Epidermal melanocyte (primary cell): ENCODE results near the gene PIK3R1.
A peak's percentile ranks its signal among the peaks of the same experiment; 100 is the strongest.

Source experiments
- DNase-seq: peaks from one replicate; pipeline ENCODE4 v3.0.0; 2011; ENCODE audit warnings: low spot score; ENCODE audit not compliant: insufficient read length

PIK3R1 gene

DNA sequence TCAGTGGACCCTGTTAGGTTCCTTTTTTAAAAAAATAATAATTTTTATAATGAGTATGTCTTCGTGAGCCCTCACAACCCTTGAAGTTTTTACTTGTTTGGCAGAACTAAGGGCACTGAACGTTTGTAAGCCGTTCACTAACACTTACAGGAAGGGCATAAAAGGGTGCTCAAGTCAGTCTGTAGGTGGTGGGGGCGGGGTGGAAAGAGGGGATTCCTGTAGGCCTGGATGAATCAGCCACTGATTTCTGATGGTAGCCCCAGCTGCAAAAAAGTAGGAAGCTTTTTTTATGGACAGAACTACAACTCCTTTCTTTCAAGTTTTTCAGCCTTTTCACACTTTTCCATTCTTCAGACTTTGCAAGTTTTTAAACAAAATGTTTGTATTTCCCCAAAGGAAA is 35.8 kb downstream of the PIK3R1 start:
- no peak for DNase-seq

DNA sequence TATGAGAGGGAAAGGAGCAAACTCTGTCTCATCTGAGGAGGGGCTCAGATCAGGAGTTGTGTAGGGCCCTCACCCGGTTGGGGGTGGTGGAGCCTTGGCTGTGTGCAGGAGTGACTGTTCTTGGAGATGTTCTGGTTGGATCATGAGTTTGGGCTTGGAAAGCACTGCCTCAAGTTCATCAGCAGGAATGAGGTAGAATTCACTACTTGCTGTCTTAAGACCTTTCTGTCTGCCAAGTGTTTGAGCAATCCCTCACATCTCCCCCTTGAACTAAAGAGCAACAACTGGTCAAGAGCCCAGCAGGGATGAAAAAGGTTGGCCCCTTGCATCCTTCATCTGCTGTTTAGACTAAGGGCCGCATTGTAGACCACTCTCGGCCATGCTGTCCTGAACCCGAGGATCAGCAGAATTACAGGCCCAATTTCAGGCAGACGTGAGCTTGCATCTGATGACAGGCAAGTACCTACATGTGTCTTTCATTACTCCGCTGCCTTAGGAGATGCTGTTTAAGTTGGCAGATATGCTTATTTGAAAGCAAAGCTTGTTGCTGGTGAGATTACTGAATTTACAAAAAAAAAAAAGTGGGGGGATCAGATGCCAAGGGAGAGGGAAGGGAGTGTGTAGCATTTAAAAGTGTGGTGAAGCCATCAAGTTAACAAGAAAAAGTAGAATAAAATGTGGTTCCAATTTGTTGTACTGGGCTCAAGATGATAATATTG is 36.4 kb downstream of the PIK3R1 start:
- DNase-seq = no peak

GRCh38 chr5:68252673-68253623 is 37.4 kb downstream of the PIK3R1 start:
- peak; percentile 74 for DNase-seq

GRCh38 chr5:68253624-68254585 is 38.3 kb downstream of the PIK3R1 start:
- no peak for DNase-seq

DNA sequence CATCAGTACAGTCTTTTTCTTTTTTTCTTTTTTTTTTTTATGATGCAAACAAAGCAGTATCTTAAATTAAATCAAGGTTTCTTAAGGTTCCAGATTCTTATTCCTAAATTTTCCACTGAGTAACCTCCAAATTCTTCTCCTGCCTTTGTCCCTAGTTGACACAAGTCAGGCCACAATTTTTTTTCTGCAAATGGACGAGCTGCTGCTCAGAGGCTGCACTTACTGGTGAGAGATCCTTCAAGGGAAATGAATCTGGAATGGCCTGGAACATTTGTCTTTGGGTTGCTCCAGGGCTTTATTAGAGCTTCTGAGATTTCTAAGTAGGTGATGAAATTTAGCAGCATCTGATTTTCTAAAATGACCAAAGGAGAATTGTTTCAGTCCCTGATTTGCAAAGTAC is 39.3 kb downstream of the PIK3R1 start:
- no peak for DNase-seq

GRCh38 chr5:68255305-68256120 is 40.0 kb downstream of the PIK3R1 start:
- DNase-seq = no peak

DNA sequence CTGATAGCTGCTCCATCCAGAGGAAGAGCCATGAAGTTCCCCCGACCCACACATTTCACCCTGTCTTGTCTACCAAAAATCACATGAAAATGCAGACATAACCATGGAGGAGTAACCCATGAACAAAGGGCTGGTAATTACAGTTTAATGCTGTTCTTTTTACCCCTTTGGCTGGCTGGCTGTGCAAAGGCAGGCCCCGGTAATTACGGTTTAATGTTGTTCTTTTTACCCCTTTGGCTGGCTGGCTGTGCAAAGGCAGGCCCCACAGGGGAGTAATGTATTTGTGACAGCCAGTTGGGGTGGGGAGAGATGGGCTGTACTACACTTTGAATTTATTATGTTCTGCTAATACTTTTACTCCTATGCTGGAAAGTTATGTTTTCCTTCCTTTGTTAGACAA is 41.7 kb downstream of the PIK3R1 start:
- no peak for DNase-seq

DNA sequence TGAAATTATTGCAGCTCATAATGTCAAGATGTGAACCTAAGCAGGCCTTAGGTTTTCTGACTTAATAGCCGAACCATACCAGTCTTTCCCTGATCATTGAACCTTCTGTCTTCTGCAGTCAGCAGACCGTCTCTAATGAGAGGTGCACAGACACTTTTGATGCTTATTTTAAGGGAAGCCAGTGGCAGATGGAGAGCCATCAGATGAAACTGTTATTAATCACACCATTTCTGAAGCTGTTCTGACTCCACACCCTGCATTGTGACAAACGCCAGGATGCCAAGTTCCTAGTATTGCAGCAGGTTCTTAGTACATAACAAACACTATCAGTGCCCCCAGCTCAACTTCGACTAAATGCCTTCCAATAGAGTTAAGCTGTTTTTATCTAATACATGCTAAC is 43.0 kb downstream of the PIK3R1 start:
- DNase-seq = no peak

- no peak for DNase-seq
Measured at GRCh38 chr5:68259700-68260099, 44.1 kb downstream of the PIK3R1 start.

DNA sequence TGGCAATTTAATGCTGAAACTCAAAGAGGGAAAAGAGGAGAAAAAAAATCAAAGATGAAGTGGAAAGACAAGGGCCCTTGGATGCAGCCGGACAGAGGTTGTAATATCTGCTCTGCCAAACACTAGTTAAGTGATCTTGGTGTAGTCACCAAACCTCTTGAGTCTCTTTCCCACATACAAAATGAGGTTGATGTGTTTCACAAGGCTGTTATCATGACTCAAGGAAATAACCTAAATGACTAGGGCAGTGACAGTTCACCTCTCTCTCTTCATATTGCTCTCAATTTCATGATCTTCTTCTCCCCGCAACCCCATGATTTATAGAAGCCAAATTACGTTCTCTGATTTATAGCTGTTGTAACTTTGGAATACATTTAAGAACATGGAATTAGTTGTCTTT is 44.9 kb downstream of the PIK3R1 start:
- no peak for DNase-seq

DNA sequence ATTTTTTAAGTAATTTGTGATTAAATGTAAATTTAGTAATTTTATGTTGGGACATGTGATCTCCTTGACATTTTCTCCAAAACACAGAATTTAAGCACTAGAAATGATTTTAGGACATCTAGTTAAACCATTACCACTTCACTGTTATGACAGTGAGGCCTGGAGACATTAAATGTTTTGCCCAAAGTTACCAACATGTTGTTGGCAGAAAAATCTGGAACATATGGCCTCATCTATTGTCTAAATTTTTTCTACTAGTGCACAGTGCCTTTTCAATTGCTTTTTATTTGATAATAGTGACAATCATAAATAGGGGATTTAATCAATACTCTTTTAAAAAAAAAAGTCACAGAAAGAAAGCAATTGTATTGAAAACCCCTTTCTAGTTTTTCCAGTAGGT is 45.6 kb downstream of the PIK3R1 start:
- no peak for DNase-seq

- no peak for DNase-seq
Measured at GRCh38 chr5:68261569-68262065, 46.1 kb downstream of the PIK3R1 start.

GRCh38 chr5:68264024-68264956 is 48.7 kb downstream of the PIK3R1 start:
- no peak for DNase-seq

- DNase-seq = no peak
Measured at GRCh38 chr5:68265347-68265746, 49.8 kb downstream of the PIK3R1 start.

GRCh38 chr5:68265822-68266395 is 50.4 kb downstream of the PIK3R1 start:
- no peak for DNase-seq

DNA sequence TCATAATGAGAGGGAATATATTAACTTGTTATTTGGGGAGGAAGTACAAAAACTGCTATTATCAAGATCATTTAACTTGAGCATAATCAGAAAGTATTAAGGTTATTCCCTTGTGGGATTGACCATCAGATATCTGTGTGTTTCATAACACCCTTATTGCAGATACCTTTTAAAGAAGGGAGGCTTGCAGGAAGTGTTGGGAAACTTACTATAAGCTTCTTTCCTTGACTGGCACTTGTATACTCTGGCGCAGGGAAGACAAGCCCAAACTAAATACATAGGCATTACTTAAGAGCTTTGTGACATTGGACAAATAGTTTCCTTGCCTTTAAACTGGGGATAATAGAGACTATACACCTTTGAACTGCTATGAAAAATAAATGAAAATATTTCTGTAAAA is 50.9 kb downstream of the PIK3R1 start:
- no peak for DNase-seq

DNA sequence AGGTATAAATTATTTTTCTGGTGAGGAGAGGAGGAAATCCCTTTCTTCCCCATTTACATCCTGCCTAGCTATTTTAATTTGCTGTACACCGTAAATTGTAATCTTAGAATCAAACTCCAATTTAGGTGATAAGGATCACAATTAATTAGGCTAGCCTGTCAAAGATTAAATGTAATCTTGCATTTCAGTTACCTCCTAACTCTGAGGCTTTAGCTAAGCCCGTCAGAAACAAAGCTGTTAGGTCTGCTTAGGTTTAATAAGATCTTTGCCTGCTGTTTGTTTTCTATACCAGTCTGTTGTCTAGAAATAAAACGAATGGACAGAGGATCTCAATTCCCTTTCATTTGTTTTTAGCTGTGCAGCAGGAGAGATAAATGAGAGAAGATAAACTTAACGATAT is 51.5 kb downstream of the PIK3R1 start:
- no peak for DNase-seq

DNA sequence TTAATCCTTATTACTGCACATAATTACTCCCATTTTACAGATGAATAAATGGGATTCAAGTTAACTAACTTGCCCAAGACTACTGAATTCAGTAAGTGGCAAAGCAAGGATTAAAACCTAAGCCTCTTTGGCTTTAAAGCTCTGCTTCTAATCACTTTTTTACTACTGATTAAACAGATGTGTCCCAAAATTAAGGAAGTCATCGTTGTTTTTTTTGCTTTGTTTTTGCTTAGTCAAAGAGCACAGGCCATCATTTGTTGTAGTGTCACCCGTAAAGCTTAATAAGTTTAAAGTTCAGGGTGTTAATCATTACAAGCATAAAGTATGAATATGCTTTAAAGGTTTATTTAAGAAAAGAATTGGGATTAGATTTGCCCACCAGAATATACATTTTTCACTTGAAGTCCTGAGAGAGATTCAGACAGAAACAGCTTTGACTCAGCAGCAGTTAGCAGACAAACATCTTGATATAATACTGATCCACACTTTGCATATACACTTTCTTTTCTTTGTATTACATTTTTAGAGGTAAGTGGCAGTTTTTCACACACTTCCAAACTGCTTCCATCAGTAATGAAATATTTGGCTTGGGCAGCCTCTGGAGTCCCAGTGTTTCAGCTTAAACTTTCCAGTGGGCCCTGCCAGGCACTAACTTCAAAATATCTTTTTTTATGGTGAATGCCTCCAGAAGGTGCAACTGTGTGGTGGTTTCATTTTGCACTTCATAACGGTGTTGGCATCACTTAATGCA is 52.7 kb downstream of the PIK3R1 start:
- DNase-seq = no peak

DNA sequence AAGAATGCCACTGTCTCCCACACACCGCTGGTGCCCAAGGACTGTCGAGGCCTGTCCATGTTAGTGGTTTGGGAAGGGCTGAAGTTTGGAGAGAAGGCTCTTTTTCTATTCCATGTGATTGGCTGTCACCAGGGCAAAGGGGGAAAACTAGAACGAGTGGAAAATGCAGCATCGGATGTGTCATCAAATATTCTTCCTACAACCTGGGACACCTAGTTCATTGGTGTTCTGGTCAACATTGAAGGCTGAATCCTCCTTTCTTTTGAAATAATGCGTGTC is 53.2 kb downstream of the PIK3R1 start:
- DNase-seq = no peak
